HG03565 (cell line): ENCODE results near the gene NPW.
"Not testable (repeated sequence)": the region's sequence is repeated elsewhere in the genome, so short reads cannot be mapped to it uniquely, and the experiment has no call there.

Source experiments
- ATAC-seq: cut with Tn5 transposase; IDR thresholded peaks from one replicate; pipeline ENCODE4 v1.9.1; 2021; ENCODE audit warnings: mild to moderate bottlenecking, moderate library complexity; ENCODE audit not compliant: unreplicated experiment

Gene NPW

DNA sequence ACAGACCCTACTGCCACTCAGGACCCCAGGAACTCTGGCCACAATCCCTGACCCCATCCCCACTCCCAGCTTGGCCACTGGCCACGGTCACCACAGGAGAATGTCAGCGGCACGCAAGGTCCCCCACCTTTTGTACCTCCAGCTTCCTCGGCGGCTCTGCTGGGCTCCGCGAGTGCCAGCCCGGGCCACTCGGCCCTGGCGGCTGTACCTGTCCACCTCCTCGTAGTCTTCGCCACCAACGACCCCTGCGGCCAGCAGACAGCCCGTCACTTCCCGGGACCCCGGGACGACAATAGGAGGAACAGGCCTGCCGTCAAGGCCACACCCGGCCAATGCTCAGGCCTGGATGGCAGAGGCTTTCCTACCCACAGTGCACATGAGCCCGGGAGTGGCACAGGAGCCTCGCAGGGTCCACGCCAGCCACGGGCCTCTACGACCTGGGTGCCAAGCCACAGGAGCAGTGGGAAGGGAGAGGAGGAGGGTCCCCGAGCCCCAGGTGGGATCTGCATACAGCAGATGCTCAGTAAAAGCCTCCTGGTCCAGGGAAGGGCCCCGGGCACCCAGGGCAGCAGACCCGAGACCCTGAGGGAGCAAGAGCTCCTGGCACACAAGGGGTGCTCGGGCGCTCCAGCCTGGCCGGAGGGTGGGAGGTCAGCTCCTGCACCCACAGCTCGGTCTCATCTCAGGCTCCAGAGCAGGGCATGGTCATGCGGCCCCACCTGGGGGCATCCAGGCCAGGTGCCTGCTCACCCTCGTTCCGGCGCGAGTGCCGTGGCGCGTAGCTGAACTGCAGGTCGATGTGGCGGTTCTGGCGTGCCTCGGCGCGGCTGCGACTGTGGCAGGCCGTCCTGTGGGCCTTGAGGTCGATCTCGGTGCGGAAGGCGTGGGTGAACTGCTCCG is 17.9 kb upstream of the NPW start:
- ATAC-seq: no peak

DNA sequence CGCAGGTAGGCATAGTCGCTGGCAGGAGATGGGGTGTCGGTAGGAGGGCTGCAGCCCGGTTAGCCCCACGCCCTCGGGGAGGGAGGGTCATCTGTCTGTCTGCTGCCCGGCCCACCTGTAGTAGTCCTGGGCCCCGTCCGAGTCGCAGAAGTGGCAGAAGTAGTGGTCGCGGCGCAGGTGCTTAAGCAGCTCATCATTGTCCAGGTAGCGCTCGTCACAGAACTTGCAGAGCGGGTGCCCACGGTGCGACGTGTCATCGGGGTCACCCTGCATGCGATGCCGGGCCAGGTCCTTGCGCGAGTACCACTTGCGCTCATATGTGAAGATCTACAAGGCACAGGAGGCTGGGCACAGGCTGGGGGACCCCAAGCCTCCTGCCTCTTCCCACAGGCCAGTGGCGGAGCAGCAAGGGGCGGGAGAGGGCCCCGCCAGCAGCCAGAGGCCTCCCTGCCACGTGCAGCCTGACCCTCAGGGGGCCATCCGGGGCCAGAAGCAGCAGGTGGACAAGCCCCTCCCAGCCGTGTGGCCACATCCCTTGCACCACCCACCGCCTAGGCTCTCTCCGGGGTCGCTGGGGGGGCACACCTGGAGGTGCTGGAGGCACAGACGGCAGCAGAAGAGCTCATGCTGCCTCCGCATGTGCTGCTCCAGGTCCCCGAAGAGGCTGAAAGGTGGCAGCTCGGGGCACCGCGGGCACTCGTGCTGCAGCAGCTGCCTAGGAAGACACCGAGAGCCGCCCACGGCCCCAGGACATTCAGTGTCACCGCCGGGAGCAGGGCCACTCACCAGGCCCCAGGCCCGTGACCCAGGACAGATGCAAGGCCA is 17.0 kb upstream of the NPW start:
- no peak for ATAC-seq

DNA sequence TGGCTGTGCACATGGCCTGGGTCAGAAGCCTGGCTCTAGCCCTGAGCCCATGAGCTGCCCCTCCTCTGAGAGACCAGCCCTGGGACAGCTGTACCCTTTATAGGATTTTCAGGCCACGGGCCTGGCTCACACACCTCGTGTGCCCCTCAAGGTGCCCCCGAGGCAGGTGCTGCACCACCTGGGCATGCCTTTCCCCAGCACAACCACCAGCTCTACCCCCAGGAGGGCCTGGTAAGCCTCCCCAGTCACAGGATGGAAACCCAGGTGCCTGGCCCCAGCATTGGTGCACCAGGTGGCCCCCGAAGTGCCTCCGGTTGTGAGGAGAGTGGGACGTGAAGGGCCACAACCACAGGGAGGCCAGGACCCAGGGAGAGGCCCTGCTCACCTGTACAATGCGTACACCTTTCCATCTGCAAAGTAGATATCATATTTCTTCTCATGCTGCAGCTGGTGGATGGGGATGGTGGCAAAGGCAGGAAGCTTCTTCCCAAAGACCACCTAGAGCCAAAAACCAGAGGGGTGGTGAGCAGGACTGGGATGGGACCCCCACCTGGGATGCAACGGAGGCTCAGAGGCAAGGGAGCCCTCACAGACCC is 16.3 kb upstream of the NPW start:
- ATAC-seq: no peak

DNA sequence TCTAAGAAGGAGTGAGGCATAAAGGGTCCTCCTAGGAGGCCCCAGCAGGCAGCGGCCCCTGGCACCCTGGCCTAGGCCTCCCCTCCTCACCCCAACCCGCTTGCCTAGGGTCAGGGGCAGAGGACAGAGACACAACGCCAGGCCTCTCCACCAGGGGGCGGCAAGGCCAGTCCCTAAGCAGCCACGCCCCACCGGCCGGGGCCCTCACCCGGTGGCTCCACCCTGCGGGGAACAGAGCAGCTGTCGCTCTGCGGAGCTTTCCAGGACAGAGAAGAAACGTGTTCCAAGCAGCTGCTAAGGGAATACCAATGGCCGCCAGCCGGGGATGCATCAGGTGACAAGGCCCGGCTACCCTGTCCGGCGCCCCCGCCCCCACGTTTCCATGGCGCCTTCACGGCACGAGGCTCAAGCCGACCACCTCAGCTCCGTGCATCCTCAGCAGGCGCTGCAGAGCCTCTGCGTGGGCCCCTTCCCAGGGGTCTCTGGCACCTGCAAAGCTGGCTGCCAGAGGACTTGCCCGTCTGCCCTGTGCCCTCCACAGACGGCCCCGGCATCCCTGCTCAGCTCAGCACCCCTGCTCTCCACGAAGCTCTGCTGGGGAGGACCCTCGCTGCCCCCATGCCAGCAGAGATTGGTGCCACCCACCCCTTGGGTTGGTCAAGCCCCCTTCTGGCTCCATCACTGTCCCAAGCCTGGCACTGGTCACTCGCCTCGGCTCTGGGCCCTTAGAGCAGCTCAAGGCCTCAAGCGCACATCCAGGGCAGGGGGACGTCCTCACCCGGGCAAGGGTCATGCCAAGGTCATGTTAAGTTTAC is 15.6 kb upstream of the NPW start:
- ATAC-seq: peak; percentile 64

DNA sequence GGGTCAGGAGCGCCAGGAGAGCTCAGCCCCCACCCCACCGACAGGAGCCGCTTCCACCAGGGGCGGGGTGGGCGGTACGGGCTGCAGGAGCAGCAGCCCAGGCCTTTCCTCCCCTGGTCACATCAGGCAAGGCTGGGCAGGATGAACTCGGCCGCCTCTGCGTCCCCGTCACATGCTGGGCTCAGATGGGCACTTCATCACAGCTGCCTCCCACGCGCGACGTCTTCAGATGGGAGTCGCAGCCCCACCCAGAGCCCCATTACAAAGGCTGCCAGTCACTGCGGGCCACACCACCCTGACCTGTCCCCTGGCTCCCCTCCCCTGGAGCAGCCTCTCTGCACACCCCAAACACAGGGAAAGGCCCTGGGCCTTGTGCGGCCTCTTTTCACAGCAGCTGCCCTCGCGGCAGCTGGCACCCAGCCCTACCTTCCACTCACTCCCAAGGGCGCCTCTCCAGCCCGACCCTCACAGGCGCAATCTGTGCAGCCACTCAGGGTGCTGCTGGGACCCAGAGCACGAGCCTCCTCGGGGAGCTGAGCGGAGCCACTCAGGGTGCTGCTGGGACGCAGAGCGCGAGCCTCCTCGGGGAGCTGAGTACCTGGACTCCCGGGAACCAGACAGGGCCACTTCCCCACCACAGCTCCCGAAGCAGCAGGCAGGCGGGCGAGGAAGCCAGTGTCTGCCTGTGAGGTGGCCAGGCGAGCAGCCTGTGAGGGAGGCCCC is 14.6 kb upstream of the NPW start:
- no peak for ATAC-seq

DNA sequence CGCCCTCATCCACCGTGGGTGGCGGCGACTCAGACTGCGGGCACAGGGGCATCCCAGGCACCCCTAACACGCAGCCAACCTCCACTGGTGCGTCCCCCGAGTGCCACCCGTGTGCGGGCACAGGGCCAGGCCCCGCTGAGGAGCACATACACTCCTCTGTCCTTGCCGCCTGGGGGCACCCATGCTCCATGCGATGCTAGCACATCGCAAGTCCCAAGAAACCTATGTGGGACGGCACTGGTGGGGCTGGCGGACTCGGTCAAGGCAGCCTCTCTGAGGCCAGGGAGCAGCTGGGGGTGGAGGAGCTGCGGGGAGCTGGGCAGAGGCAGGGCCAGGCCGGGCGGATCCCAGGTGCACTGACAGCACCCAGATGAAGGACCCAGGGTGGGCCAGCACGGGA is 13.9 kb upstream of the NPW start:
- no peak for ATAC-seq

DNA sequence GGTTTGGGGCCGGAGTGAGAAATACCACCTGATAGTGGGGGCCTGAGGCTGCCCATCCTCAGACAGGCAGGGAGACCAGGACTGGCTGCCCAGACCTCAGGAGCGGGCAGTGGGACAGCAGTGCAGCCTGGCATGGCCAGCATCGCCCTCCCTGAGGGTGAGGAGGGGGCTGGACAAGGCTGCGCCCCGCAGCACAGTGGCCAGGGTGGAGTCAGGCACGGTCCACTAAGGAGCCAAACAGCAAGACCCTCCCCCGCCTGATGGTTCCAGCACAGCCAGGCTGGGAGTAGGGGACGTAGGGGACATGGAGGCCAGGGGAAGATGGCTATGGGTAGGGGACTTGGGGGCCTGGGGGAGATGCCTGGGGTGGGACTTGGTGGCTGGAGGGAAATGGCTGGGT is 13.3 kb upstream of the NPW start:
- ATAC-seq: no peak

DNA sequence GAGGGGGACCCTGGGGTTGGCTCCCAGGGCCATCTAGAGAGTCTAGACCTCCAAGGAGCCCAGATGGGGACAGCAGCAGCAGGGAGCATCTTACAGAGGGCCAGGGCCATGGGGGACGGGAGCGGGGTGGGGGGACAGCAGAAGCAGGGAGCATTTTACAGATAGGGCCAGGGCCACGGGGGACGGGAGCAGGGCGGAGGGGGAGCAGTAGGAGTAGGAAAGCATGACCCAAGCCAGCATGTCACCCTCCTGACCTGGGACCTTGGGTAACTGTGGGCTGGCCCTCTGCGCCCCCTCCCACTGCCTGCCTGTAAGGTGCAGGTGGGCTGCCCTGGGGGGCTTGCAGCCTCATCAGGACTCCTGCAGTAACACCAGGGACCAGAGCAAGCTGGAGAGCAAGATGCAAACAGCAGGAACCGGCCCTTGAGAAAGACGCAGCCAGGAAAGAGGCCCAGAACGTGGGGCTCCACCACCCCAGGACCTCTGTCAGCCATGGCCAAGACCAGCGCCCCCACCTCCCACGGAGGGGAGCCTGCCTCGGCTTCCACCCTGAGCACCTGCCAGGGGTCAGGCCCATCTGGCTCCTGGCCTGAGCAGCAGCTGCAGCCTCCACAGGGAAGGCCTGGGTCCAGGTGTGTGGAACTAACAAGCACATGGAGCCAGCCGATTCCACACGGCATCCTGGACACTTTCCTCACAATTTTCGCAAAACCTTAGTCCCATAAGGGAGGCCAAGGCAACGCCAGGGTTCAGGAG is 12.3 kb upstream of the NPW start:
- ATAC-seq: no peak

DNA sequence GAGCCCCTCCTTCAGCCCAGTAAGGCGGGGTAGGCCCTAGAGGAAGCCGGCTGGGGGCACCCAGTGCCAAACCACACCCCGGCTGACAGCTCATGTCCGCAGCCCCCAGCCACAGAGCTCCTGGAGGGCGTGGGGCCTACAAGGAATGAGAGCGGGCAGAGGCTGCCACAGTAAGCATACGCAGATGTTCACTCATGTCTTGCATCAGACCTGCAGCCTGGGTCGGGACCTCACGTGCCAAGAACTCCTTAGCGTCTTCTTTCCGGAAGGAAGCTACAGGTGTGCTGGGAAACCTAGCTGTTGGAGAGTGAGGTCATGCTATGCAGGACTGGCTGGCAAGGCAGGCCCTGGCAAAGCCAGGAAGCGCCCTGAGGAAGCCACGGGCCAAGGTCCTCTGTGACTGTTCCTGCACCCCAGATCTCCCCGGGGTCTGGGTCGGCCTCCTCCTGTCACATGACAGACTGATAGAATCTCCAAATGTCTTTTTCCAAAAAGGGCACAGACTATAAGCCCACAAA is 11.5 kb upstream of the NPW start:
- ATAC-seq: no peak

DNA sequence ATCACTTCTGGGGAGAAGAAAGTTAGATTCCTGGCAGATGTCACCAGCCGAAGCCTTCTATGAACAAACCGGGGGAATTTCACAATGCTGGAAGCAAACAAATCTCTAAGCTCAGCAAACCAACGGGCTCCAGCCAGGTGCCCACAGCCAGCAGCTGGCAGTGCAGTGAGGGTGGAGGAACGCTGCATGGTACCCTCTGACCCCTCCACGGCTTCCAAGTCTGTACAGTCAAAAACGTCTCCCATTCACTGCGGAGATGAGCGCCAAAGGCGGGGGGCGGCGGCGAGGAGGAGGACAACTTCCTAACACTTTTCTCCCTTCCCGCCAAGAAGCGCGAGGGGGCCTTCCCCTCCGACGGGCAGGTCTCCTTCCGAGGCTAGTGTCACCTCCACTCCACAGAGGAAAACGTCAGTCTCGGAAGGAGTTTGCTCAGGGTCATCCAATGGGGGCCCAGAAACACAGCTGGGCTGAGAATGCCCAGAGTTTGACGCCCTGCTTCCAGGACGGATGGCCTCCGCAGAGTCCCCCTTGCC is 10.9 kb upstream of the NPW start:
- ATAC-seq: no peak

DNA sequence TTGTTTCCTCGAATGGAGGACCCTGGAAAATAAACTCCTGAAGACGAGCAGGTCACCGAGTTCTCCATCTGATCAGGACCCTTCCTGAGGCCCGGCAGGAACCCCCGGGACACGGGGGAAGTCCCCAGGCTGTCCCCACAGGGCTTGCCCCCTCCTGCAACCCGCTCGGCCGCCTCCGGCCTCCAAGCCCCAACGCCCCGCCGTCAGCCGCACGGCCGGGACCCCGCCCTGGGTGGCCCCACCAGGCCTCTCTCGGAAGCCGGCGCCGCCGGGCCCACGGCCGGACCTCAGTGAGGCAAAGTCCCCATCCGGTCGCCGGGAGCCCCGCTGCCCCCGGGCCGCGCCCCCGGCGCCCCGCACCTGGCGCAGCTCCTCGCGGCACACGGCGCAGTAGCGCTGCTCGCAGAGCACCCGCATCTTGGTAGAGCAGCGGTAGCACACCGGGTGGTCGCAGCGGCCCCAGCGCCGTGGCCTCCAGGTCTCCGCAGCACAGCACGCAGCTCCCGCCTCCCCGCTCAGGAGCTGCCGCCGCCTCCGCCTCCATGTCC is 10.3 kb upstream of the NPW start:
- ATAC-seq: peak; percentile 26

DNA sequence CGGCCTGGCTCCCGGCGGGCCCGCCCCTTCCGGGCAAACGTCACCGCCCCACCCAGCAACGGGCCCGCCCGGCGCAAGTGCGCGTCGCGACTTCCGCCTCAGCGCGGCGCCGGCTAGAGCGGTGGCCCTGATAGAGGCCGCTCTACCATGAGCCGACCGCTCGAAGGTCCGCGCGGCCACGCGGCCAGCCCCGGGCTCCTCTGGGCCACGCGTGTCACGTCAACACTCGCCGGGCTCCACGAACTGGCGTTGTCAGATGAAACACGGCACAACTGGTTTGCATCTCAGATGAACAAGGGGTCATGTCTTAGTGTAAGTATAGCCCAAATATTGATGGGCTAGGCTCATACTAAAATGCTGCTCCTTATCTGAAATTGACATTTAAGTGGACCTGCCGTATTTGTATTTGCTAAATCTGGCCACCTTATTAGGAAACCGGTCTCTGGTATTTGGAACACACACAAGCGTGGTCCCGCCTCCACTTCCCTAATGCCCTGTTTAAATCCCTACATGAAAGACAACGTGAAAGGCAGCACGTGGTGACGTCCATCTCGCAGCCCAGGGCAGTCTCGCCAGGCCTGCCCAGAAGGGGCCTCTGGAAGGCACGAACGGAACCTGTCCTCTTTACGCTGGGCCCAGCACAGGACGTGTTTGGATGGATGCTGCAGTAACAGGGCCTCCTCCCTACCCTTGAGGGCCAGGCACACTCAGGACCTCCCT is 9.6 kb upstream of the NPW start, which contains the start of gene ZNF598:
TSS of gene ZNF598 (minus strand) at position 31 of the 720 bp plus-strand sequence.
- peak; percentile 74 for ATAC-seq

DNA sequence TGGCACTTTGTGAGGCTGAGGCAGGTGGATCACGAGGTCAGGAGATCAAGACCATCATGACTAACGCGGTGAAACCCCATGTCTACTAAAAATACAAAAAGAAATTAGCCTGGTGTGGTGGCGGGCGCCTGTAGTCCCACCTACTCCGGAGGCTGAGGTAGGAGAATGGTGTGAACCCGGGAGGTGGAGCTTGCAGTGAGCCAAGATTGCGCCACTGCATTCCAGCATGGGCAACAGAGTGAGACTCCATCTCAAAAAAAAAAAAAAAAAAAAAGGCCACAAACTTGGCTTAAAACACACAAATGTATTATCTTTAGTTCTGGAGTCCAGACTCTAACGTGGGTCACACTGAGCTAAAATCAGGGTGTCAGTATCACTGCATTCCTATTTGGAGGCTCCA is 7.9 kb upstream of the NPW start:
- ATAC-seq: not testable (repeated sequence)

DNA sequence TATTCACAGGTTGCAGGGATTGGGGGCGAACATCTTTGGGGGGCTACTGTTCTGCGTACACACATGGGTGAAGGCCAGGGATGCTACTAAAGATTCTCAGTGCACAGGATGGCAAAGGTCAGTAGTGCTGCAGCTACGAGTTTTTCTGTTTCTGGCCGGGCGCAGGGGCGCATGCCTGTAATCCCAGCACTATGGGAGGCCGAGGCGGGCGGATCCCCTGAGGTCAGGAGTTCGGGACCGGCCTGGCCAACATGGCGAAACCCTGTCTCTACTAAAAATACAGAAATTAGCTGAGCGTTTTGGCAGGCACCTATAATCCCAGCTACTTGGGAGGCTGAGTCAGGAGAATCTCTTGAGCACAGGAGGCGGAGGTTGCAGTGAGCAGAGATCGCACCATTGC is 6.1 kb upstream of the NPW start:
- ATAC-seq: no peak

DNA sequence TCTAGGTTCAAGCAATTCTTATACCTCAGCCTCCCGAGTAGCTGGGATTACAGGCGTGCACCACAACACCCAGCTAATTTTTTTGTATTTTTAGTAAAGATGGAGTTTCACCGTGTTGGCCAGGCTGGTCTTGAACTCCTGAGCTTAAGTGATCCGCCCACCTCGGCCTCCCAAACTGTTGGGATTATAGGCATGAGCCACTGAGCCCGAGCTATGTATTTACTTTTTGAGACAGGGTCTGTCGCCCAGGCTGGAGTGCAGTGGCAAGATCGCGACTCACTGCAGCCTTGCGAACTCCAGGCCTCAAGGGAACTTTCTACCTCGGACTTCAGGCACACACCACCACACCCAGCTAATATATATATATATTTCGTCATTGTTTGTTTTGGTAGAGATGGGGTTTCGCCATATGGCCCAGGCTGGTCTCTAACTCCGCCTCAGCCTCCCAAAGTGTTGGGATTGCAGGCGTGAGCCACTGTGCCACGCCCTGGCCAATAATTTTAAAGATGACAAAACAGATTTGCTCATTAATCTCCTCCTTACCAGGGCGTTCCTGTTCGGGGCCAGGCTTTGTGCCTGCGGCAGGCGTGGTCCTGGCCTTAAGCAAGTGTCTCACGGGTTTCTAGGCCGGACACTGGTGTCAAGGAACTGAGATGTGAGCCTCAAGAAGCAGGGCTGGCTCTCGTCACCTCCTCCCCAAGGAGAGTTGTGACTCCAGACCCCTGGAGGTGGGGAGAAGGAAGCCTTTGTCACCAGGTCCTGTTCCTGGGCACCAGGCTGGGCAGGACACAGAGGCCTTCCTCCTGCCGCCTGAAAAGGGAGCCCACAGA is 4.3 kb upstream of the NPW start:
- ATAC-seq: no peak

DNA sequence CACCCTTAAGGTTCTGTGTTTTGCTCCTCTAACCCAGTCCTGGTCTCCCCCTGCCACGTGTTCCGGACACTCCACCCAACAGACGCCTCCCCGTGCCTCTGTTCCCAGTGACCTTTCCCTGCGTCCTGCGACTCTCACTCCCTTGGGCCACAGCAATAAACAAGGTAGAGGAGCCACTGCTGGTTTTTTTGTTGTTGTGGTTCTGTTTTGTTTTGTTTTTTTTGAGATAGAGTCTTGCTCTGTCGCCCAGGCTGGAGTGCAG is 3.7 kb upstream of the NPW start:
- no peak for ATAC-seq

DNA sequence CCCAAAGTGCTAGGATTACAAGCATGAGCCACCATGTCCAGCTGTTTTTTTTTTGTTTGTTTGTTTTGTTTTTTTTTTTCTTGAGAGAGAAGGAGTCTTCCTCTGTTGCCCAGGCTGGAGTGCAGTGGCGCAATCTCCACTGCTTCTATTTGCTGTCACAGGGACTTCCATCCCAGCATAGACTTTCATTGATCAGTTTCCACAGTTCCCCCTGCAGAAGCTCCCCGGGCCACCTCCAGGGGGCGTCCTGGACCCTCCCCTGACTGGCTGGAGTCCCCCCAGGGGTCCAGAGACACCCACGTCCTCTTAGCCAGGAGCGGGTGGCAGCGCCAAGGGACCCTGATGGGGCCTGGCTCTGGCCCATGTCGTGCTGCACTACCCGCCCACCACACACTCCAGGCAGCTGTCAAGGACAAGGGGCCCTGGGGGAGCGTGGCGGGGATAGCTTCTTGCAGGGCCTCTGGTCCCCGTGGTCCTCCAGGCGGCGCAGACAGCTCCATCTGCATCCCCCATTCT is 3.1 kb upstream of the NPW start:
- no peak for ATAC-seq
